Neural cell (in vitro differentiated cells): ENCODE measurements around the gene ABCC8. TPM values are rescaled to one million over a fixed set of nuclear protein-coding genes. Genes with fewer than 3 reads are reported as not detected.

Experiments
- H2AFZ ChIP-seq: fragments of 200-600, 300-800 bp; sonication (generic), shearing (Covaris generic); 2 replicates; pipeline ENCODE4 v1.6.0; 2014; ENCODE audit warnings: low read depth, mild to moderate bottlenecking, antibody characterized with exemption, low read length, moderate library complexity
- H3F3A ChIP-seq: fragments of 200-600 bp; shearing (Covaris generic); 2 replicates; pipeline ENCODE4 v1.6.1; 2016; ENCODE audit warnings: mild to moderate bottlenecking, moderate library complexity, mixed read lengths, antibody characterized with exemption, low read length; ENCODE audit not compliant: insufficient read depth, poor library complexity, severe bottlenecking
- H3K27ac ChIP-seq: fragments of 200-600, 300-800 bp; sonication (generic), shearing (Covaris generic); 2 replicates; pipeline ENCODE4 v1.5.1; 2014; ENCODE audit warnings: mild to moderate bottlenecking, low read length, moderate library complexity
- H3K27me3 ChIP-seq: fragments of 300-800, 200-600 bp; sonication (generic), shearing (Covaris generic); 2 replicates; pipeline ENCODE4 v1.6.0; 2014; ENCODE audit warnings: mild to moderate bottlenecking, low read depth, low read length, moderate library complexity; ENCODE audit not compliant: insufficient read depth
- H3K36me3 ChIP-seq: fragments of 300-800, 200-600 bp; sonication (generic), shearing (Covaris generic); 2 replicates; pipeline ENCODE4 v1.5.1; 2014; ENCODE audit warnings: mild to moderate bottlenecking, antibody characterized with exemption, low read length, moderate library complexity; ENCODE audit not compliant: insufficient read depth
- H3K4me2 ChIP-seq: fragments of 300-800, 200-600 bp; sonication (generic), shearing (Covaris generic); 2 replicates; pipeline ENCODE4 v1.6.0; 2014; ENCODE audit warnings: mild to moderate bottlenecking, low read length
- H3K4me3 ChIP-seq: fragments of 300-800, 200-600 bp; sonication (generic), shearing (Covaris generic); 2 replicates; pipeline ENCODE4 v1.5.1; 2014; ENCODE audit warnings: mild to moderate bottlenecking, low read length, moderate library complexity
- H3K79me2 ChIP-seq: fragments of 200-600 bp; shearing (Covaris generic); replicated peaks from 2 replicates; pipeline ENCODE4 v1.6.0; 2014; ENCODE audit warnings: mild to moderate bottlenecking, low read length, moderate library complexity; ENCODE audit not compliant: insufficient read depth
- H3K9ac ChIP-seq: fragments of 300-800, 200-600 bp; sonication (generic), shearing (Covaris generic); 2 replicates; pipeline ENCODE4 v1.6.1; 2016; ENCODE audit warnings: mild to moderate bottlenecking, low read length, mixed read lengths
- H3K9me2 ChIP-seq: fragments of 200-600 bp; shearing (Covaris generic); 2 replicates; pipeline ENCODE4 v1.6.1; 2016; ENCODE audit warnings: mild to moderate bottlenecking, low read length, mixed read lengths; ENCODE audit not compliant: insufficient read depth
- H3K9me3 ChIP-seq: fragments of 200-600, 300-800 bp; sonication (generic), shearing (Covaris generic); 2 replicates; pipeline ENCODE4 v1.6.1; 2016; ENCODE audit warnings: mild to moderate bottlenecking, mixed run types, low read length, moderate library complexity, mixed read lengths
- H4K20me1 ChIP-seq: fragments of 200-600 bp; shearing (Covaris generic); 2 replicates; pipeline ENCODE4 v1.6.1; 2016; ENCODE audit warnings: mild to moderate bottlenecking, mixed run types; ENCODE audit not compliant: insufficient read depth
- CTCF ChIP-seq: fragments of 450-650 bp; IDR thresholded peaks from 2 replicates; pipeline ENCODE4 v1.5.1; 2014; ENCODE audit warnings: antibody characterized with exemption, mild to moderate bottlenecking, moderate library complexity; ENCODE audit not compliant: poor library complexity, severe bottlenecking
- EP300 ChIP-seq: fragments of 450-650 bp; conservative IDR thresholded peaks from 2 replicates; pipeline ENCODE4 v1.6.1; 2014; ENCODE audit warnings: antibody characterized with exemption, mild to moderate bottlenecking, moderate library complexity; ENCODE audit not compliant: poor library complexity, severe bottlenecking
- EZH2 ChIP-seq: fragments of 200-600, 300-800 bp; shearing (Covaris generic), sonication (generic); IDR thresholded peaks from 2 replicates; pipeline ENCODE4 v1.6.1; 2014; ENCODE audit warnings: antibody characterized with exemption, low read length, borderline replicate concordance, mild to moderate bottlenecking; ENCODE audit not compliant: insufficient read depth, poor library complexity, severe bottlenecking
- MXI1 ChIP-seq: fragments of 450-650 bp; conservative IDR thresholded peaks from 2 replicates; pipeline ENCODE4 v1.6.1; 2014; ENCODE audit warnings: antibody characterized with exemption, mild to moderate bottlenecking; ENCODE audit not compliant: poor library complexity, severe bottlenecking
- POLR2AphosphoS5 ChIP-seq: IDR thresholded peaks from 2 replicates; pipeline ENCODE4 v1.6.1; 2012
- RAD21 ChIP-seq: fragments of 450-650 bp; conservative IDR thresholded peaks from 2 replicates; pipeline ENCODE4 v1.6.1; 2014; ENCODE audit warnings: antibody characterized with exemption, mild to moderate bottlenecking, moderate library complexity
- REST ChIP-seq: IDR thresholded peaks from 2 replicates; pipeline ENCODE4 v1.6.1; 2012; ENCODE audit warnings: borderline replicate concordance
- SMC3 ChIP-seq: fragments of 450-650 bp; conservative IDR thresholded peaks from 2 replicates; pipeline ENCODE4 v1.6.1; 2014; ENCODE audit warnings: antibody characterized with exemption, mild to moderate bottlenecking, moderate library complexity; ENCODE audit not compliant: poor library complexity
- TAF1 ChIP-seq: IDR thresholded peaks from 2 replicates; pipeline ENCODE4 v1.6.1; 2012; ENCODE audit warnings: low read depth
- polyA minus RNA-seq: library from RNA; depleted of rRNA, polyadenylated mRNA; stranded (reverse); fragments of >200 nt; gene quantifications from 2 replicates; pipeline ENCODE4 v1.2.3, GENCODE V29; 2014
- polyA plus RNA-seq: library from polyadenylated mRNA; depleted of rRNA; stranded (reverse); fragments of >200 nt; gene quantifications from 2 replicates; pipeline ENCODE4 v1.2.3, GENCODE V29; 2014

Gene ABCC8
- 13.2 and 14.0 TPM in 2 replicates for polyA plus RNA-seq
- 4.6 and 6.6 TPM in 2 replicates for polyA minus RNA-seq

GRCh38 chr11:17476317-17477083, at the start of gene ABCC8:
Gene ABCC8, minus strand, starts transcription at chr11:17476845. Its CDS starts 69 bp downstream, at chr11:17476776.
- Histone ChIP-seq H3K9me3 (no peaks in the 10 kb centered on the region), H3F3A (no peaks in the 10 kb centered on the region), H3K9me2 (no peaks in the 10 kb centered on the region), H4K20me1 (no peaks in the 10 kb centered on the region), H3K9ac (peak within 1 kb of the TSS; percentile 63), H3K4me2 (peak within 1 kb of the TSS; percentile 77), H3K27me3 (peaks cover 35% of the 10 kb centered on the region), H3K36me3 (no peaks in the 10 kb centered on the region), H3K79me2 (no peaks in the 10 kb centered on the region), H3K27ac (no peak within 1 kb of the TSS), H2AFZ (peak within 1 kb of the TSS; percentile 49), H3K4me3 (peak within 1 kb of the TSS; percentile 83)
- no peak for TF ChIP-seq CTCF
- no peak for TF ChIP-seq REST
- TF ChIP-seq MXI1: peak; percentile 30
- no peak for TF ChIP-seq SMC3
- TF ChIP-seq RAD21: peak; percentile 24
- TF ChIP-seq POLR2AphosphoS5: no peak
- TF ChIP-seq EZH2: no peak
- TF ChIP-seq EP300: no peak

GRCh38 chr11:17526326-17526725, 49.7 kb upstream of the ABCC8 start:
- no peaks in the 10 kb centered on the region for H3F3A ChIP-seq
- TF ChIP-seq EP300: no peak
- no peak for TF ChIP-seq POLR2AphosphoS5
- TF ChIP-seq RAD21: no peak
- TF ChIP-seq REST: no peak
- TF ChIP-seq EZH2: no peak
- no peak for TF ChIP-seq TAF1
- no peak for TF ChIP-seq SMC3
- TF ChIP-seq CTCF: no peak
- TF ChIP-seq MXI1: no peak
- no peaks in the 10 kb centered on the region for H4K20me1 ChIP-seq
- no peaks in the 10 kb centered on the region for H3K27me3 ChIP-seq
- no peak overlapping the region for H3K9ac ChIP-seq
- H3K9me2 ChIP-seq: no peaks in the 10 kb centered on the region
- no peaks in the 10 kb centered on the region for H3K79me2 ChIP-seq
- H3K4me2 ChIP-seq: no peak overlapping the region
- H3K4me3 ChIP-seq: no peak overlapping the region
- no peak overlapping the region for H3K27ac ChIP-seq
- H2AFZ ChIP-seq: no peak overlapping the region
- no peaks in the 10 kb centered on the region for H3K9me3 ChIP-seq
- H3K36me3 ChIP-seq: no peaks in the 10 kb centered on the region
